Mesendoderm (in vitro differentiated cells): ENCODE data around the gene TM9SF2.
A peak's percentile ranks its signal among the peaks of the same experiment; 100 is the strongest.

ENCODE experiments used
- DNase-seq: peaks from one replicate; pipeline ENCODE4 v3.0.0; 2013
- H2AK5ac ChIP-seq: 2 replicates; pipeline ENCODE4 v1.6.1; 2013; ENCODE audit warnings: low read length, inconsistent platforms
- H2BK120ac ChIP-seq: 2 replicates; pipeline ENCODE4 v1.6.1; 2013; ENCODE audit warnings: low read depth, mild to moderate bottlenecking, low read length, moderate library complexity, mixed read lengths
- H2BK15ac ChIP-seq: replicated peaks from 2 replicates; pipeline ENCODE4 v1.6.1; 2013; ENCODE audit warnings: low read depth, mild to moderate bottlenecking, moderate library complexity
- H2BK5ac ChIP-seq: 2 replicates; pipeline ENCODE4 v1.6.1; 2013; ENCODE audit warnings: low read length, inconsistent platforms
- H3K18ac ChIP-seq: 2 replicates; pipeline ENCODE4 v1.6.1; 2013; ENCODE audit warnings: mild to moderate bottlenecking, low read length, mixed read lengths
- H3K23ac ChIP-seq: one replicate; pipeline ENCODE4 v1.6.1; 2013; ENCODE audit warnings: low read length
- H3K27ac ChIP-seq: 2 replicates; pipeline ENCODE4 v1.5.1; 2013; ENCODE audit warnings: low read depth, mild to moderate bottlenecking, inconsistent platforms, low read length, moderate library complexity
- H3K27me3 ChIP-seq: 2 replicates; pipeline ENCODE4 v1.6.1; 2013; ENCODE audit warnings: low read length, control low read depth, mild to moderate bottlenecking, inconsistent platforms; ENCODE audit not compliant: insufficient read depth, poor library complexity
- H3K36me3 ChIP-seq: 2 replicates; pipeline ENCODE4 v1.6.1; 2013; ENCODE audit warnings: low read length, inconsistent platforms; ENCODE audit not compliant: control insufficient read depth, insufficient read depth
- H3K4ac ChIP-seq: one replicate; pipeline ENCODE4 v1.6.1; 2013; ENCODE audit warnings: low read depth, mild to moderate bottlenecking, low read length, moderate library complexity
- H3K4me1 ChIP-seq: 2 replicates; pipeline ENCODE4 v1.6.1; 2013; ENCODE audit warnings: low read depth, low read length, inconsistent platforms; ENCODE audit not compliant: control insufficient read depth
- H3K4me2 ChIP-seq: 2 replicates; pipeline ENCODE4 v1.6.1; 2013; ENCODE audit warnings: low read length
- H3K4me3 ChIP-seq: 2 replicates; pipeline ENCODE4 v1.5.1; 2013; ENCODE audit warnings: mild to moderate bottlenecking, low read length
- H3K56ac ChIP-seq: one replicate; pipeline ENCODE4 v1.6.1; 2013; ENCODE audit warnings: low read length
- H3K79me1 ChIP-seq: 2 replicates; pipeline ENCODE4 v1.6.1; 2013; ENCODE audit warnings: low read length, inconsistent platforms
- H3K79me2 ChIP-seq: 2 replicates; pipeline ENCODE4 v1.6.1; 2013; ENCODE audit warnings: mild to moderate bottlenecking, low read length; ENCODE audit not compliant: control insufficient read depth, insufficient read depth
- H3K9ac ChIP-seq: 2 replicates; pipeline ENCODE4 v1.6.1; 2013; ENCODE audit warnings: low read length, inconsistent platforms
- H4K5ac ChIP-seq: one replicate; pipeline ENCODE4 v1.6.1; 2013; ENCODE audit warnings: low read length
- H4K8ac ChIP-seq: one replicate; pipeline ENCODE4 v1.6.1; 2013; ENCODE audit warnings: low read depth, mild to moderate bottlenecking, control low read depth, low read length, moderate library complexity
- WGBS: extraction: QIAGEN DNeasy Blood & Tissue Kit; methylation state at CpG from one replicate; pipeline ENCODE4 v1.1.7; 2013; ENCODE audit warnings: low lambda C conversion rate, missing lambda C conversion rate; ENCODE audit not compliant: insufficient coverage; ENCODE audit errors: extremely low coverage; 5-methylcytosine and 5-hydroxymethylcytosine counted together

TM9SF2 gene

DNA sequence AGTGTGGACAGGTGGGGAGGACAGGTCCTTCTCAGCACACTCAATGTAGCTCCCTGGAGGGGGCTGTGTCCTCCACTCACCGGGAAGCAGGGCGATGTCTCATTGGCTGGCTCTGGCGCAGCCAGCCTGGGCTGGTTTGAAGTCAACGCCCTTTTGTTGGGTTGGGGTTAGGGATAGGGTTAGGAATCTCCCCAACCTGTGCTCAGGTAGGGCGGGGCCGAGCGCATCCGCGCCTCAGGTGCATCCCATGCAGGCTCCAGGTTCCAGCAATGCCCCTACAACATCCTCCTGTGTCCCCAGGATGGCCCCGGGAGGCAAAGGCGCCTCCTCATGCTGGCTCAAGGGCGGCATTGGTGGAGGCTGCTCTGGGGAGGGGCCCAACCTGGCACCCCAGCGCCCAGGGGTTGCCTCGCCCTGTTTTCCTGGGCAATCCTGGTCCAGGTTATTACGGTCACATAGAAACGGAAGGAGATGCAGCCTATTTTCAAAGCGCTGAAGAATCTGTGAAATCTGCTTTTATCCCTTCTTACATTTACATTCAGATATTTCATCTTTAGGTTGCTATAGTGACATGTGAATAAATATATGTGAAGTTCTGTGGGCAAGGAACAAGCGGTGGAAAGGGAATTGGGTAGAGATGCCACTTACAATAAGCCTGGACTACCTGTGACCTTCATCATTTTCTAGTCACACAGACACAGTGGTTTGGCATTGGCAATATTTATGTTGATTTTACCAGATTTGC, 74.3 kb downstream of the TM9SF2 start:
- Histone ChIP-seq H3K4me2 (no peak overlapping the region), H3K79me2 (no peaks in the 10 kb centered on the region), H3K36me3 (no peaks in the 10 kb centered on the region), H3K4me3 (no peak overlapping the region), H2BK120ac (no peak overlapping the region), H3K56ac (no peak overlapping the region), H4K8ac (no peak overlapping the region), H2BK15ac (no peak overlapping the region), H3K9ac (no peak overlapping the region), H2BK5ac (no peak overlapping the region), H3K27ac (no peak overlapping the region), H3K23ac (no peak overlapping the region), H3K79me1 (no peaks in the 10 kb centered on the region), H3K27me3 (no peaks in the 10 kb centered on the region), H2AK5ac (no peak overlapping the region), H3K4ac (no peak overlapping the region), H3K4me1 (no peaks in the 10 kb centered on the region), H3K18ac (no peak overlapping the region), H4K5ac (no peak overlapping the region)
- no peak for DNase-seq
- WGBS = no CpG with 5 or more reads among the region's 18 CpGs

GRCh38 chr13:99577934-99578917, 77.0 kb downstream of the TM9SF2 start:
- Histone ChIP-seq H3K27ac (no peak overlapping the region), H3K4me3 (no peak overlapping the region), H3K4ac (no peak overlapping the region), H3K4me2 (no peak overlapping the region), H3K56ac (no peak overlapping the region), H4K5ac (no peak overlapping the region), H2BK5ac (no peak overlapping the region), H3K9ac (no peak overlapping the region), H3K36me3 (no peaks in the 10 kb centered on the region), H2BK120ac (no peak overlapping the region), H3K23ac (no peak overlapping the region), H3K79me1 (no peaks in the 10 kb centered on the region), H3K4me1 (no peaks in the 10 kb centered on the region), H3K27me3 (no peaks in the 10 kb centered on the region), H4K8ac (no peak overlapping the region), H3K18ac (no peak overlapping the region), H2AK5ac (no peak overlapping the region), H2BK15ac (no peak overlapping the region), H3K79me2 (no peaks in the 10 kb centered on the region)
- WGBS = no CpG with 5 or more reads among the region's 10 CpGs
- DNase-seq = peak; percentile 29

- H2BK120ac ChIP-seq = no peak overlapping the region
- WGBS = no CpG with 5 or more reads among the region's 7 CpGs
Observed at GRCh38 chr13:99580500-99581268, 79.4 kb downstream of the TM9SF2 start.

GRCh38 chr13:99582511-99582910, 81.2 kb downstream of the TM9SF2 start:
- no peak overlapping the region for H4K8ac ChIP-seq

More at GRCh38 chr13:99580500-99581268, 79.4 kb downstream of the TM9SF2 start:
- Histone ChIP-seq H4K5ac (no peak overlapping the region), H2BK15ac (no peak overlapping the region), H2AK5ac (no peak overlapping the region), H3K18ac (no peak overlapping the region), H4K8ac (no peak overlapping the region), H2BK5ac (no peak overlapping the region), H3K79me1 (no peaks in the 10 kb centered on the region), H3K23ac (no peak overlapping the region), H3K27me3 (no peaks in the 10 kb centered on the region), H3K9ac (no peak overlapping the region), H3K27ac (no peak overlapping the region), H3K4me1 (no peaks in the 10 kb centered on the region), H3K4ac (no peak overlapping the region), H3K4me3 (no peak overlapping the region), H3K36me3 (no peaks in the 10 kb centered on the region), H3K56ac (no peak overlapping the region), H3K79me2 (no peaks in the 10 kb centered on the region), H3K4me2 (no peak overlapping the region)
- DNase-seq = no peak

DNA sequence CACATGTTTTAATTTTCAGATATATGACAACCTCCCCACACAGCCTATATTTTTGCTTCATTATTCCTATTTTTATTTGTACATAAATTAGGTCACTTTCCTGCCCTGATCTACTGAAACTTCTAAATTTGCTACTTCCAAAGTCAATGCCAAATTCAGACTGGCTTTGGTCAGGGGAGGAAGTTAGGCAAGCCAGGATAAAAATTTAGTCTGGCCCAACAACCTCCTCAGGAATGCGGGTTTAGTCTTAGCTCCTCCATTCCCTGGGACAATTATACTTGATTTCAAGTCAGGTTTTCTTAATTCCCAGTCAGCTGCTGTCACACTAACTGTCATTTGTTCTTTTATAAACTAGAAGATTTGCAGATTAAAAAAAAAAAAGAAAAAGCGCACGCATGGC, 84.3 kb downstream of the TM9SF2 start:
- Histone ChIP-seq H2BK120ac (no peak overlapping the region), H4K8ac (no peak overlapping the region), H3K4me2 (no peak overlapping the region), H3K56ac (no peak overlapping the region), H4K5ac (no peak overlapping the region), H3K36me3 (no peaks in the 10 kb centered on the region), H3K79me2 (no peaks in the 10 kb centered on the region), H2BK15ac (no peak overlapping the region), H3K27ac (no peak overlapping the region), H3K4me3 (no peak overlapping the region), H3K9ac (no peak overlapping the region), H3K4ac (no peak overlapping the region), H3K18ac (no peak overlapping the region), H2AK5ac (no peak overlapping the region), H2BK5ac (no peak overlapping the region), H3K23ac (no peak overlapping the region), H3K4me1 (no peaks in the 10 kb centered on the region), H3K27me3 (no peaks in the 10 kb centered on the region), H3K79me1 (no peaks in the 10 kb centered on the region)
- DNase-seq = no peak
- WGBS = no CpG with 5 or more reads among the region's 3 CpGs

More at GRCh38 chr13:99582511-99582910, 81.2 kb downstream of the TM9SF2 start:
- Histone ChIP-seq H3K4me2 (no peak overlapping the region), H3K18ac (no peak overlapping the region), H4K5ac (no peak overlapping the region), H3K9ac (no peak overlapping the region), H3K36me3 (no peaks in the 10 kb centered on the region), H3K79me2 (no peaks in the 10 kb centered on the region), H2BK5ac (no peak overlapping the region), H3K4ac (no peak overlapping the region), H3K23ac (no peak overlapping the region), H3K4me1 (no peaks in the 10 kb centered on the region), H3K79me1 (no peaks in the 10 kb centered on the region), H3K4me3 (no peak overlapping the region), H2BK15ac (no peak overlapping the region), H3K27ac (no peak overlapping the region), H3K56ac (no peak overlapping the region), H2AK5ac (no peak overlapping the region), H2BK120ac (no peak overlapping the region), H3K27me3 (no peaks in the 10 kb centered on the region)
- no peak for DNase-seq
- no CpG with 5 or more reads among the region's 3 CpGs for WGBS
